GM20431 (cell line): ENCODE data around the gene CARD6.
"Not testable (repeated sequence)": the region's sequence is repeated elsewhere in the genome, so short reads cannot be mapped to it uniquely, and the experiment has no call there.

ENCODE experiments used
- in situ Hi-C: fragments of 300-500 bp; cut with MseI, MboI; formaldehyde crosslinking; loops from one replicate; pipeline ENCODE4 v1.15.0; 2020; ENCODE audit warnings: low sequenced_read_pairs; ENCODE audit not compliant: unreplicated experiment

Gene CARD6

GRCh38 chr5:40871177-40871576 is 30.0 kb downstream of the CARD6 start:
- in situ Hi-C loops = no loop called here

- in situ Hi-C loops = not testable (repeated sequence)
Observed at GRCh38 chr5:40872253-40872652, 31.1 kb downstream of the CARD6 start.

DNA sequence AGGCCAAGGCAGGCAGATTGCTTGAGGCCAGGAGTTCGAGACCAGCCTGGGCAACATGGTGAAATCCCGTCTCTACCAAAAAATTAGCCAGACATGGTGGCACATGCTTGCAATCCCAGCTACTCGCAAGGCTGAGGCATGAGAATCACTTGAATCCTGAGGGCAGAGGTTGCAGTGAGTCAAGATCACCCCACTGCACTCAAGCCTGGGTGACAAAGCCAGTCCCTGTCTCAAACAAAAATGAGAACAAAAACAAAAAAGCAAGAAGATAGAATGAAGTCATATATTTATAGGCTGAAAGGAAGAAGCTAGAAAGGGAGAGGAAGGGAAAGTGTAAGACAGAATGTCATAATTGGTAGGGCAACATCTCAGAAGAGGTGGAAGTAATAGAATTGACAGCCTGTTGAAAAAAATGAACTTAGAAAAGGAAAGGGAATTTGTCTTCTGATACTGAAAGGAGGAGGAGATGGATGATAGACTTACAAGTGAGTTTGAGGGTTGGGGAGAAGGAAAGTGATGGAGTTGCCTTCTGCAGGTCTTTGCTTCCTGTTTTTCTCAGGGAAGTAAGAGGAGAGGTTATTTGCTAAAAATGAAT is 32.2 kb downstream of the CARD6 start:
- in situ Hi-C loops = no loop called here

DNA sequence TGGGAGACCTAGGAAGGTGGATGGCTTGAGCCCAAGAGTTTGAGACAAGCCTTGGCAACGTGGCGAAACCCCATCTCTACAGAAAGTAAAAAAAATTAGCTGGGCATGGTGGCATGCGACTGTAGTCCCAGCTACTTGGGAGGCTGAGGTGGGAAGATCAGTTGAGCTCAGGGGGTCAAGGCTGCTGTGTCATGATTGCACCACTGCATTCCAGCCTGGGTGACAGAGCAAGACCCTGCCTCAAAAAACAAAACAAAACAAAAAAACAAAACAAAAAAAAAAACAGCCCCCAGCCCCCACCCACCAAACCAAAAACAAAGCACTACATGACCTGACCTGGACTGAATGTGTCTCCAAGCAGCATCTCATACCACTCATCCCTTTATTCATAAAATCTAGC is 34.8 kb downstream of the CARD6 start:
- in situ Hi-C loops = no loop called here

DNA sequence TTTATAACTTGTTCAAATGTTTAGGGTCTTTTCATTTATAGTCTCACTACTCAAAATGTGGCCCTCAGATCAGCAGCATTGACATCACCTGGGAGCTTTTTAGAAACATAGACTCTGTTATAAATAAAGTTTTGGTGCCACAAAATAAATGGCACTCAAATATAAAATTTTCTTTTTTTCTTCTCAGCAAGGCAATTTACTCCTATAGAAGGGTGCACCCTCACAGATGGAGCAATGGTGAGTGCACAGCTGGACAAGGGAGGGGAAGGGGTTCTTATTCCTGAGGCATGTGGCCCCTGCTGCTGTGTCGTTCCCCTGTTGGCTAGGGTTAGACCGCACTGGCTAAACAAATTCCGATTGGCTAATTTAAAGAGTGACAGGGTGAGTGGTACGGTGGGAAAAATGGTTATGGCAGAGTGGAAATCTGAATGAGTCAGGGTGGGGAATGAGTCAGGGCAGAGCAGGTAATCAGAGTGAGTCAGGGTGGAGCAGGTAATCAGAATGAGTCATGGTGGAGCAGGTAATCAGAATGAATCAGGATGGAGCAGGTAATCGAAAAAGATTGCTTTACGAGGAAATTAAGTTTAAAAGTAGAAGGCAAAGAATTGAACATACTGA is 36.3 kb downstream of the CARD6 start:
- in situ Hi-C loops = no loop called here

DNA sequence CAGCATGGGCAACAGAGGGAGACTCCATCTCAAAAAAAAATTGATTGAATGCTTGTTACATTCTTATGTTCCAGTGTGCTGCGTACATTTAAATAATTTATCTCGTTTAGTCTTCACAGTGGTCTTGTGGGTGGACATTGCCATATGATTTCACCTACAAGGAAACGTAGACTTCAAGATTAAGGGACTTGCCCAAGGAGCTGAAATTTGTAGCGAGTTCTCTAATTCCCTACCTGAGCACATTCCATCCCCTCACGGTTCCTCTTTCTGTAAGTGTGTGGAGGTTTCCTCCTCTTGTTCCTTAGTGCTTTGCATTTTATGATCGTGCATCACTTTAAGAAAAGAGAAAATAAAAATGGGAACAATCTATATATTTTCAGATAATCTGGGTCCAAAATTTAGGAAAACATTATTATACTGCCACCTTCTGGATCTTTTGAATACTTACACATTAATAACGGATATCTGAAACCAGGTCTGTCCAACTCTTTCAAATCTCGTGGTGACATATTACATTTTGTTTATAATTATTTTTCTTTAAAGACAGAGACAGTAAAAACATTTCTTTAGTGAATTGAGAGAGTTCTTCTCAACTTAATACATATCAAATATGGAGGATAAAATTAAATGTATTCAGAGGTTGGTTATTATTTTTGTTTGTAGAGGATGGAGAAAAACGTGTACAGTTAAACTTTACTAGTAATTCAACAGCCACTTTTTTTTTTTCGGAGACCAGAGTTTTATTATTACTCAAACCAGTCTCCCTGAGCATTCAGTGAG is 38.2 kb downstream of the CARD6 start:
- in situ Hi-C loops = no loop called here

DNA sequence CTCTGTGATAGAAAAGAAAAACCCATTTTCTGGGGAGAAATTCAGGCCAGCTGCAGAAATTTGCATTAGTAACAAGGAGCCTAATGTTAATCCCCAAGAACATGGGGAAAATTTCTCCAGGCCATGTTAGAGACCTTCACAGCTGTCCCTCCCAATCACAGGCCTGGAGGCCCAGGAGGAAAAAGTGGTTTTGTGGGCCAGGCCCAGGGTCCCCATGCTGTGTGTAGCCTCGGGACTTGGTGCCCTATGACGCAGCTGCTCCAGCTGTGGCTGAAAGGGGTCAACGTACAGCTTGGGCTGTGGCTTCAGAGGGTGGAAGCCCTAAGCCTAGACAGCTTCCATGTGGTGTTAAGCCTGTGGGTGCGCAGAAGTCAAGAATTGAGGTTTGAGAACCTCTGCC is 41.1 kb downstream of the CARD6 start:
- in situ Hi-C loops = no loop called here

GRCh38 chr5:40883051-40883450 is 41.9 kb downstream of the CARD6 start:
- in situ Hi-C loops = not testable (repeated sequence)

DNA sequence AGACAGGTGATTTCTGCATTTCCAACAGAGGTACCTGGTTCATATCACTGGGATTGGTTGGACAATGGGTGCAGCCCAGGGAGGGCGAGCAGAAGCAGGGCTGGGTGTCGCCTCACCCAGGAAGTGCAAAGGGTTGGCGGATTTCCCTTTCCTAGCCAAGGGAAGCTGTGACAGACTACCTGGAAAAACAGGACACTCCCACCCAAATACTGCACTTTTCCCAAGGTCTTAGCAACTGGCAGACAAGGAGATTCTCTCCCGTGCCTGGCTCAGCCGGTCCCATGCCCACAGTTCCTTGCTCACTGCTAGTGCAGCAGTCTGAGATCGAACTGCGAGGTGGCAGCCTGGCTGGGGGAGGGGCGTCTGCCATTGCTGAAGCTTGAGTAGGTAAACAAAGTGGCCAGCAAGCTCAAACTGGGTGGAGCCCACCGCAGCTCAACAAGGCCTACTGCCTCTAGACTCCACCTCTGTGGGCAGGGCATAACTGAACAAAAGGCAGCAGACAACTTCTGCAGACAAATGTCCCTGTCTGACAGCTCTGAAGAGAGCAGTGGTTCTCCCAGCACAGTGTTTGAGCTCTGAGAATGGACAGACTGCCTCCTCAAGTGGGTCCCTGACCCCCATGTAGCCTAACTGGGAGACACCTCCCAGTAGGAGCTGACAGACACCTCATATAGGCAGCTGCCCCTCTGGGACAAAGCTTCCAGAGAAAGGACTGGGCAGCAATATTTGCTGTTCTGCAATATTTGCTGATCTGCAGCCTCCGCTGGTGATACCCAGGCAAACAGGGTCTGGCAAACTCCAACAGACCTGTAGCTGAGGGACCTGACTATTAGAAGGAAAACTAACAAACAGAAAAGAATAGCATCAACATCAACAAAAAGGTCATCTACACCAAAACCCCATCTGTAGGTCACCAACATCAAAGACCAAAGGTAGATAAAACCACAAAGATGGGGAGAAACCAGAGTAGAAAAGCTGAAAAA is 54.6 kb downstream of the CARD6 start:
- in situ Hi-C loops = not testable (repeated sequence)

- in situ Hi-C loops = no loop called here
Observed at GRCh38 chr5:40904205-40904993, 63.2 kb downstream of the CARD6 start.

DNA sequence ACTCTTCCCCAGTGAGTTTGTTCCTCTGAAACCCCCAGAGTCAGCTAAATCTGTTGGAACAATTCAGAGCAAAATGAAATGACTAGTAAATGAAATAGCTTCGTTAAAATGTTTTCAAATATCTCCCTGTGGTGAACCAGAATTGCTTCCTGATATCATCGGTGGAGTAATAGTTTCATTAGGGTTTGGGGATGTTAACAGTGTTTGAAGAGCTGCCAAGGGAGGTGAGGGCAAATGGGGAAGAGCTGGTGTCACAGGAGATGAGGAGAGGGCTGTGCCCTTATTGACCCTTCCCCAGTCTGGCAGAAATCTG is 63.8 kb downstream of the CARD6 start:
- in situ Hi-C loops = no loop called here

GRCh38 chr5:40906351-40906751 is 65.2 kb downstream of the CARD6 start:
- in situ Hi-C loops = no loop called here

DNA sequence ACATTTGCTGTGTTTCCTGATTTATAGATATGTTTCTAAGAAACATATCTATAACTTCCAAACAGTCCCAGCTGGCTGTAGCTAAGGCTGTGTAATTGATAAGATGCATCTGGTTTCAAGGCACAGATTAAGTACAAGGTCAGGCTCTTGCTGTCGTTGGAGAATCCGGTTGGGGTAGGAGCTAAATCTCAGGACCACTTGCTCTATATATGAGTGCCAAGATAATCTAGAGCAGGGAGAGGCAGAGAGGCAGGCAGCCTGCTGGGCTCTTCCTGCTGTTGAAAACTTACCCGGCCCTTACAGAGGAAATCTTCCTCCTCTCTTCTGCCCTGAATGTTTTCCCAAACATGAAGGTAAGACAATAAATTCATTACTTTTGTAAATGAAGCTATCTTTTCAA is 68.1 kb downstream of the CARD6 start, which contains the start of gene C7:
C7 (plus strand) TSS at position 234 of the 400 bp plus-strand sequence; CDS start at position 348, 114 bp downstream.
- in situ Hi-C loops = no loop called here

DNA sequence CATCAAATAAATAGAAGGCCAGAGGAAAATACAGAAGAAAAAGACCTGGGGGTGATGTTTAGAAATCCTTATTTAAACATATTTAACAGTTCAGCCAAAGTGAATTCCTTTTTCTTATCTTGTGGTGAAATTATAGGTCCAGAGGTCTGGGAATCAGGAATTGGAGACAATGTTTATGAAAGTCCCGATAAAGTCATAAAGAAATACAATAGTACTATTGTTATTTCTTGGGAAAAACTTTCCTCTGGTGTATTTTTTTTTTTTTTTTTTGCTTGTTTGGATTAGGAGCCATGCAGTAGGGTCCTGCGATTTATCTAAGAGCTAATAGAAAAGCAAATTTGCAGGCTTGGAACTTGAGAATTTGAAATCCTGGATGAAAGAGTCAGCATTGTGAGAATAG is 68.6 kb downstream of the CARD6 start:
- in situ Hi-C loops = no loop called here
